MCF 10A (cell line): ENCODE results near the gene FNTB. TPM values are rescaled to one million over a fixed set of nuclear protein-coding genes. Genes with fewer than 3 reads are reported as not detected.

Experiments used
- BruUV-seq: library from RNA; stranded (reverse); fragments of 400-500 nt; replicated peaks from 2 replicates; lab custom pipeline; 2021; lab: Mats Ljungman, UMichigan
- CTCF ChIA-PET: fragments of 300-600 bp; sonication (Branson Sonifier 250); formaldehyde crosslinking; extraction: SDS; loops from one replicate; lab custom pipeline; 2021; ENCODE audit warnings: antibody characterized with exemption, inconsistent platforms; lab: Yijun Ruan, JAX
- POLR2A ChIA-PET: fragments of 300-600, 350-650 bp; sonication (Branson Sonifier 250); formaldehyde crosslinking; extraction: SDS; loops from one replicate; lab custom pipeline; 2020; ENCODE audit warnings: antibody characterized with exemption, inconsistent platforms; lab: Yijun Ruan, JAX
- DNase-seq: peaks from one replicate; pipeline ENCODE4 v3.0.0-alpha.2; 2018; ENCODE audit not compliant: unreplicated experiment
- H3K27ac Mint-ChIP-seq: one replicate; pipeline ENCODE4 v1.8.0; 2022; ENCODE audit warnings: mild to moderate bottlenecking, low read depth, mixed read lengths; ENCODE audit not compliant: unreplicated experiment
- H3K27me3 Mint-ChIP-seq: one replicate; pipeline ENCODE4 v1.8.0; 2022; ENCODE audit warnings: mixed read lengths; ENCODE audit not compliant: insufficient read depth, unreplicated experiment
- H3K36me3 Mint-ChIP-seq: one replicate; pipeline ENCODE4 v1.8.0; 2022; ENCODE audit warnings: mild to moderate bottlenecking, moderate library complexity, mixed read lengths; ENCODE audit not compliant: insufficient read depth, unreplicated experiment
- H3K4me1 Mint-ChIP-seq: one replicate; pipeline ENCODE4 v1.8.0; 2022; ENCODE audit warnings: mixed read lengths; ENCODE audit not compliant: insufficient read depth, unreplicated experiment
- H3K4me3 Mint-ChIP-seq: one replicate; pipeline ENCODE4 v1.8.0; 2022; ENCODE audit warnings: mild to moderate bottlenecking, moderate library complexity, mixed read lengths; ENCODE audit not compliant: unreplicated experiment
- H3K9me3 Mint-ChIP-seq: one replicate; pipeline ENCODE4 v1.8.0; 2022; ENCODE audit warnings: mixed read lengths; ENCODE audit not compliant: unreplicated experiment
- intact Hi-C: fragments of 100-400 bp; cut with micrococcal nuclease; formaldehyde crosslinking; loops from 2 replicates; pipeline ENCODE4 v1.14.1; 2022
- total RNA-seq: library from RNA; stranded (reverse); gene quantifications from 2 replicates; pipeline ENCODE4 v1.2.3, GENCODE V29; 2022
- TF ChIP-seq, protein P1 (sequence below): fragments of 200-600 bp; IDR thresholded peaks from one replicate; pipeline ENCODE4 v1.8.0; 2022; ENCODE audit warnings: antibody characterized with exemption, mild to moderate bottlenecking; ENCODE audit not compliant: unreplicated experiment

The FNTB gene
- total RNA-seq, 1 experiment from 2014 or later: 12.2 TPM

DNA sequence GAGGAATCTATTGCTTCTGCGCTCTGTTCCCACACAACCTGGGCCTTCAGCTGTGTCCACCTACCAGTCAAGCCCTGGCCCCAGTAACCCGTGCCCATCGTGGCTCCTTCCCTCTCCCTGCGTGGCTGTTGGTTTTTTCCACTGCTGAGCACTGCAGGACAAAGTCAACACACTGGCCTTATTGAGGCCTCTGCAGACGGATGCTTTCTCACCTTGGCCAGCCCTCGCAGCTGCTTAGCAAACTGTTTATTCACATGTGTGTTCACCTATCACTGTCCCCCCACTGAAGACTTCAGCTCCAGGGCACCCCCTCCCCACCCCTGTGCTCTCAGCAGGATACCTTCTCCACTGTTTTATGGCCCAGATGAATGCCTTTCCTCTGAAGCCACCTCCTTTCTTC is 31.4 kb upstream of the FNTB start:
- BruUV-seq: no TSS peak
- Mint-ChIP-seq H3K4me3 (no peak overlapping the region), H3K27me3 (no peaks in the 10 kb centered on the region), H3K9me3 (no peaks in the 10 kb centered on the region), H3K4me1 (no peaks in the 10 kb centered on the region), H3K27ac (no peak overlapping the region), H3K36me3 (peaks cover 5% of the 10 kb centered on the region)
- intact Hi-C loops: no loop called here
- ChIA-PET CTCF (no interaction called here), POLR2A (interaction anchor here (1.6 kb wide), 1 partner anchor 32 kb away, joined by 4 read pairs; the partner anchor contains the start of gene FNTB)
- TF ChIP-seq, protein P1, sequence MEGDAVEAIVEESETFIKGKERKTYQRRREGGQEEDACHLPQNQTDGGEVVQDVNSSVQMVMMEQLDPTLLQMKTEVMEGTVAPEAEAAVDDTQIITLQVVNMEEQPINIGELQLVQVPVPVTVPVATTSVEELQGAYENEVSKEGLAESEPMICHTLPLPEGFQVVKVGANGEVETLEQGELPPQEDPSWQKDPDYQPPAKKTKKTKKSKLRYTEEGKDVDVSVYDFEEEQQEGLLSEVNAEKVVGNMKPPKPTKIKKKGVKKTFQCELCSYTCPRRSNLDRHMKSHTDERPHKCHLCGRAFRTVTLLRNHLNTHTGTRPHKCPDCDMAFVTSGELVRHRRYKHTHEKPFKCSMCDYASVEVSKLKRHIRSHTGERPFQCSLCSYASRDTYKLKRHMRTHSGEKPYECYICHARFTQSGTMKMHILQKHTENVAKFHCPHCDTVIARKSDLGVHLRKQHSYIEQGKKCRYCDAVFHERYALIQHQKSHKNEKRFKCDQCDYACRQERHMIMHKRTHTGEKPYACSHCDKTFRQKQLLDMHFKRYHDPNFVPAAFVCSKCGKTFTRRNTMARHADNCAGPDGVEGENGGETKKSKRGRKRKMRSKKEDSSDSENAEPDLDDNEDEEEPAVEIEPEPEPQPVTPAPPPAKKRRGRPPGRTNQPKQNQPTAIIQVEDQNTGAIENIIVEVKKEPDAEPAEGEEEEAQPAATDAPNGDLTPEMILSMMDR: no peak
- DNase-seq: no peak

DNA sequence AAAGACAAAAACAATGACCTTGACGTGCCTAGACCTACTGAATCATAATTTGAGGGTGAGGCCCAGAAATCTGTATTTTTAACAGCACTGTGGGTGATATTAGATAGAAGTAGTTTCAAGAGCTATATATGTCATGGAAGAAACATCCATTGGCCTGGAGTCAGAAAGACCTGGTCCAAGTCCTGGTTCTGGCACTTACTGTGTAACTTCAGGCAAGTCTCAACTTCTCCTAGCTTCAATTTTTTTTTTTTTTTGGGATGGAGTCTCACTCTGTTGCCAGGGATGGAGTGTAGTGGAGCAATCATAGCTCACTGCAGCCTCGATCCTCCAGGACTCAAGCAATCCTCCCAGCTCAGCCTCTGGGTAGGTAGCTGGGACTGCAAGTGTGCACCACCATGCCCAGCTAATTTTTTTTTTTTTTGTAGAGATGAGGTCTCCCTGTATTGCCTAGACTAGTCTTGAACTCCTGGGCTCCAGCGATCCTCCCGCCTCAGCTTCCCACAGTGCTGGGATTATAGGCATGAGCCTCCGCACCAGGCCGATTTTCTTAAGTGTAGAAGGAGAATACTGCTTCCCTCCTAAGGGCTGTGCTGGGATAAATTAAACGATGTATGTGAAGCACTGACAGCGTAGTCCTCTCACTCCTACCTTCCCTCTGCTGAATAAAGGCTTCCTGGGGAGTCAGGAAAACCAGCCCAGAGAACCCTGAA is 29.8 kb upstream of the FNTB start:
- H3K4me3 Mint-ChIP-seq: no peak overlapping the region
- peak overlapping the region; percentile 19 for H3K27ac Mint-ChIP-seq
- no peak for DNase-seq
- H3K4me1 Mint-ChIP-seq: no peaks in the 10 kb centered on the region
- H3K9me3 Mint-ChIP-seq: no peaks in the 10 kb centered on the region
- no peaks in the 10 kb centered on the region for H3K27me3 Mint-ChIP-seq
- TF ChIP-seq, protein P1: no peak
- intact Hi-C loops: no loop called here
- ChIA-PET POLR2A (interaction anchor here (0.6 to 1.6 kb wide), 7 partner anchors 14 to 1576 kb away, joined by 3 to 4 read pairs (median 4); partner anchors contain the start of genes FNTB and ZBTB1), CTCF (interaction anchor here (0.6 to 1.5 kb wide), 4 partner anchors 14 to 1184 kb away, joined by 3 to 7 read pairs (median 4); partner anchors contain the start of gene GPX2)
- peaks cover under 1% of the 10 kb centered on the region for H3K36me3 Mint-ChIP-seq
- no TSS peak for BruUV-seq

DNA sequence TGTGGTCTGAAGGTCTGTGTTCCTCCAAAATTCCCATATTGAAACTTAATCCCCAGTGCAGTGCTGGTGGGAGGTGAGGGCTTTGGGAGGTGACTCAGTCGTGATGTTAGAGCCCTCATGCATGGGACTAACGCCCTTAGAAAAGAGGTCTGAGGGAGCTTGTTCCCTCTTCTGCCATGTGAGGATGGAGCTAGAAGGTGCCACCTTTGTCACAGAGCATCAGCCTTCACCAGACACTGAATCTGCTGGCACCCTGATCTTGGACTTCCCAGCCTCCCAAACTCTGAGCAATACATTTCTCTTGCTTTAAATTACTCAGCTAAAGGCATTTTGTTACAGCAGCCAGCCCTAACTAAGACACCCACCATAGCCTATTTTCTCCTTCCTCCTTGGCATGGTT is 28.5 kb upstream of the FNTB start:
- H3K9me3 Mint-ChIP-seq: no peaks in the 10 kb centered on the region
- H3K4me3 Mint-ChIP-seq: no peak overlapping the region
- TF ChIP-seq, protein P1: no peak
- no peaks in the 10 kb centered on the region for H3K27me3 Mint-ChIP-seq
- ChIA-PET CTCF (interaction anchor here (0.5 to 1.8 kb wide), 5 partner anchors 13 to 73 kb away, joined by 3 to 7 read pairs (median 3); no protein-coding TSS in a partner anchor), POLR2A (no interaction called here)
- H3K36me3 Mint-ChIP-seq: no peaks in the 10 kb centered on the region
- no TSS peak for BruUV-seq
- H3K27ac Mint-ChIP-seq: no peak overlapping the region
- no peaks in the 10 kb centered on the region for H3K4me1 Mint-ChIP-seq
- intact Hi-C loops: no loop called here
- DNase-seq: no peak

GRCh38 chr14:64958743-64959142 is 28.0 kb upstream of the FNTB start:
- no peaks in the 10 kb centered on the region for H3K9me3 Mint-ChIP-seq
- intact Hi-C loops: no loop called here
- no peaks in the 10 kb centered on the region for H3K27me3 Mint-ChIP-seq
- H3K36me3 Mint-ChIP-seq: no peaks in the 10 kb centered on the region
- no peaks in the 10 kb centered on the region for H3K4me1 Mint-ChIP-seq
- no peak for DNase-seq
- ChIA-PET CTCF (interaction anchor here (0.5 to 1.8 kb wide), 5 partner anchors 10 to 389 kb away, joined by 3 to 7 read pairs (median 3); no protein-coding TSS in a partner anchor), POLR2A (no interaction called here)
- no peak overlapping the region for H3K27ac Mint-ChIP-seq
- no TSS peak for BruUV-seq
- TF ChIP-seq, protein P1: no peak
- no peak overlapping the region for H3K4me3 Mint-ChIP-seq
